Stimulated activated CD8-positive, alpha-beta memory T cell treated with anti-CD3 and anti-CD28 coated beads, Interleukin-15, amount 100 ng/mL, for 48 hours (primary cell): Measurements from ENCODE around the gene ANO5.
"Not testable (repeated sequence)": the region's sequence is repeated elsewhere in the genome, so short reads cannot be mapped to it uniquely, and the experiment has no call there.

Source experiments
- DNase-seq, 2 donors: peaks; one replicate each; pipeline ENCODE4 v3.0.0-alpha.2; 2020; ENCODE audit warnings: low read depth in 2 of 2

The ANO5 gene

GRCh38 chr11:22197139-22198005 lies 4.5 kb downstream of the ANO5 start:
- DNase-seq, result no peak

- DNase-seq, result no peak
These were observed 6.4 kb downstream of the ANO5 start for GRCh38 chr11:22199243-22199642.

GRCh38 chr11:22203281-22203680 lies 10.4 kb downstream of the ANO5 start:
- DNase-seq, result no peak

GRCh38 chr11:22207162-22207561 lies 14.3 kb downstream of the ANO5 start:
- no peak for DNase-seq

GRCh38 chr11:22208151-22208858 lies 15.4 kb downstream of the ANO5 start:
- no peak for DNase-seq

- DNase-seq, result no peak
These were observed 24.1 kb downstream of the ANO5 start for GRCh38 chr11:22216940-22217339.

- DNase-seq, result no peak
These were observed 28.3 kb downstream of the ANO5 start for GRCh38 chr11:22221143-22221542.

GRCh38 chr11:22225190-22225589 lies 32.3 kb downstream of the ANO5 start:
- DNase-seq, result no peak

- no peak for DNase-seq
These were observed 41.9 kb downstream of the ANO5 start for GRCh38 chr11:22234743-22235142.

- DNase-seq, result no peak
These were observed 52.2 kb downstream of the ANO5 start for GRCh38 chr11:22244986-22245592.

GRCh38 chr11:22246992-22247391 lies 54.1 kb downstream of the ANO5 start:
- DNase-seq, result no peak

- no peak for DNase-seq
These were observed 57.0 kb downstream of the ANO5 start for GRCh38 chr11:22249871-22250270.

- no peak for DNase-seq
These were observed 64.0 kb downstream of the ANO5 start for GRCh38 chr11:22256876-22257275.

- DNase-seq, result no peak
These were observed 70.7 kb downstream of the ANO5 start for GRCh38 chr11:22263613-22264012.

GRCh38 chr11:22268983-22269624 lies 76.2 kb downstream of the ANO5 start:
- not testable (repeated sequence) for DNase-seq

GRCh38 chr11:22273781-22274180 lies 80.9 kb downstream of the ANO5 start:
- no peak for DNase-seq

GRCh38 chr11:22275600-22275999 lies 82.7 kb downstream of the ANO5 start:
- no peak for DNase-seq

GRCh38 chr11:22276535-22276934 lies 83.7 kb downstream of the ANO5 start:
- no peak for DNase-seq

GRCh38 chr11:22284991-22285390 lies 92.1 kb downstream of the ANO5 start:
- DNase-seq, result not testable (repeated sequence)

GRCh38 chr11:22302368-22302767 lies 109.5 kb downstream of the ANO5 start:
- DNase-seq, result no peak

GRCh38 chr11:22304337-22304961 lies 111.6 kb downstream of the ANO5 start:
- DNase-seq, result no peak

- no peak for DNase-seq
These were observed 124.8 kb downstream of the ANO5 start for GRCh38 chr11:22317656-22318055.
